ENCODE data around the gene ARHGAP44.

ARHGAP44 gene

DNA sequence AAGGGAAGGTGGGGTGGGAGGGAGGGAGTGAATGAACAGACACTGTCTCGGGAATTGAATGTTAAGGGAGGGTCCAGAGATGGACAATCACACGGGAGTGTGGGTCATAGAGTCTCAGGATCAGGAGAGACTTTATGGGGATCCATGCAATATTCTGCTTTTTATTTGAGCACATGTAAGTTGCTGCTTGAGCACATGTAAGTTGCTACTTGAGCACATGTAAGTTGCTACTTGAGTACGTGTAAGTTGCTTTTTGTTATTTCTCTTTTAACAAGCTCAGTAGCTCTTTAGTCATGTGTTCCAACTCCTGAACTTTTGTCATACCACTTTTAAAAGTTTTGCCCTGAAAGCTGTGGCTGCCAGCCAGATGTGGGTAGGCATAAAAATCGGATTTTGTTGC lies 110.3 kb downstream of the ARHGAP44 start:
- Mint-ChIP-seq H3K27ac (no peak overlapping the region), H3K4me1 (ENCODE audit: low read depth) (no peaks in the 10 kb centered on the region), H3K9me3 (peaks cover 25% of the 10 kb centered on the region), H3K4me3 (no peak overlapping the region), H3K27me3 (ENCODE audit: low read depth) (no peaks in the 10 kb centered on the region), H3K36me3 (ENCODE audit: low read depth) (no peaks in the 10 kb centered on the region)

DNA sequence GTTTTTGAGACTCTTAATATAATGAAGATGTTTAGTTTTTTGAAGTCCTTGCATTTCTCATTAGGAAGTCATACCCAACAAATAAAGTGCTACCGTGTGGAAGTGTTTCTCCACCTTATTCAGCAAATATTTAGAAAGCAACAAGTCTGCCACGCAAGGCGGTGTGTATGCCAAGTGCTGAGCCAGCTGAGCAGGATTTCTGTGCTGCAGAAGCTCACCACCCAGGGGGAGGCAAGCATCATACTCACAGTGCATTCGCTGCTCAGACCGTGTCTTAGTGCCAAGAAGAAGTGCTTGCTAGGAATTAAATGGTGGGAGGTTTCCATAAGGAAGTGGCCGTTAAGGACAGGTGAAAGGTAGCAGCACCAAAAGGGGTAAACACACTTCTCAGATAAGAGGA lies 111.2 kb downstream of the ARHGAP44 start:
- Mint-ChIP-seq H3K9me3 (peaks cover 25% of the 10 kb centered on the region), H3K4me1 (ENCODE audit: low read depth) (no peaks in the 10 kb centered on the region), H3K36me3 (ENCODE audit: low read depth) (no peaks in the 10 kb centered on the region), H3K4me3 (no peak overlapping the region), H3K27me3 (ENCODE audit: low read depth) (no peaks in the 10 kb centered on the region), H3K27ac (no peak overlapping the region)

DNA sequence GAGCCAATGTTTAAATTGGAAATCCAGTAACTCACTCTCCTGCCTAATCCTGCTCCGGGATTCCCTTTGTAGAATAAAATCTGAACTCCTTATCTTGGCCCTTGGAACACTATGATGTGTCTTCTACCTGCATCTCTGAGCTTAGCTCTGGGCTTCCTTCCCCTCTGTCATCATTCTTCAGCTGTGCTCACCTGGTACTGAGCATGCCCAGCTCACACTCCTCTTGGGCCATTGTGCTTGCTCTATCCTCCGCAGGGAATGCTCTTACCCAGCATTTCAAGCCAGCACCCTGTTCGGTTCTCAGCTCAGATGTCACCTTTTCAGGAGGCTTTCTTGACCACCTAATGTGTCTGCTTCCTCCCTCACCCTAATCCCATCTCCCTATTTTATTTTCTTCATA lies 112.7 kb downstream of the ARHGAP44 start:
- Mint-ChIP-seq H3K4me1 (ENCODE audit: low read depth) (no peaks in the 10 kb centered on the region), H3K27me3 (ENCODE audit: low read depth) (no peaks in the 10 kb centered on the region), H3K4me3 (no peak overlapping the region), H3K36me3 (ENCODE audit: low read depth) (no peaks in the 10 kb centered on the region), H3K27ac (no peak overlapping the region), H3K9me3 (peaks cover 34% of the 10 kb centered on the region)

DNA sequence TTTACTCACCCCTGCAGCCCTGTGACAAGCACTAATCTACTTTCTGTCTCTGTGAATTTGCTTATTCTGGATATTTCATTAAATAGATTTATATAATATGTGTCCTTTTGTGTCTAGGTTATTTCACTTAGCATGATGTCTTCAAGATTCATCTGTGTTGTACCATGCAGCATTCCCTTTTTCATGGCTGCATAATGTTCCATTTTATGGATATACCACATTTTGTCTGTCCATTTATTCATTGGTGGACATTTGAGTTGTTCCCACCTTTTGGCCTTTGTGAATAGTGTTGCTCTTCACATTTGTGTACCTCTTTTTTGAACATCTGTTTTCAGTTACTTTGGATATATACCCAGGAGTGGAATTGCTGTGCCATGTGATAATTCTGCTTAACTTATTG lies 118.2 kb downstream of the ARHGAP44 start:
- Mint-ChIP-seq H3K27me3 (ENCODE audit: low read depth) (no peaks in the 10 kb centered on the region), H3K4me3 (no peak overlapping the region), H3K36me3 (ENCODE audit: low read depth) (no peaks in the 10 kb centered on the region), H3K27ac (no peak overlapping the region), H3K4me1 (ENCODE audit: low read depth) (no peaks in the 10 kb centered on the region), H3K9me3 (peaks cover 18% of the 10 kb centered on the region)

DNA sequence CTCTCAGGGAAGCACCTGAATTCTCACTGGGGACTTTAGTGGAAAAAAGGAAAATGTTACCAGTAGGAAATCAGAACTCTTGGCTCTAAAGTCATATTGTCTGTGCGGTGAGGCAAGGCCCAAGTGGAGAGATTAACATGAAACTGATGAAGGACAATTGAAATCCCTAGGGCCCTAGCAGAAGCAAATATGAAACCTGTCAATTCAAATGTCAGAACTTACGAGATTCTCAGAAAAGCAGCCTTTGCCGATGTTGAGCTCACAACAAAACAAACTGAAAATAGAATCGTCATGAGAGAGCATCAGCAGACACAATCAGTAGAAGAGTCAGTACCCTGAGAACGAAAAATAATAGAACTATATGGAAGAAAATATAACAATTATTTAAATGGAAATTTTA lies 119.7 kb downstream of the ARHGAP44 start:
- Mint-ChIP-seq H3K4me1 (ENCODE audit: low read depth) (no peaks in the 10 kb centered on the region), H3K27me3 (ENCODE audit: low read depth) (no peaks in the 10 kb centered on the region), H3K9me3 (peaks cover 15% of the 10 kb centered on the region), H3K4me3 (no peak overlapping the region), H3K27ac (no peak overlapping the region), H3K36me3 (ENCODE audit: low read depth) (no peaks in the 10 kb centered on the region)

DNA sequence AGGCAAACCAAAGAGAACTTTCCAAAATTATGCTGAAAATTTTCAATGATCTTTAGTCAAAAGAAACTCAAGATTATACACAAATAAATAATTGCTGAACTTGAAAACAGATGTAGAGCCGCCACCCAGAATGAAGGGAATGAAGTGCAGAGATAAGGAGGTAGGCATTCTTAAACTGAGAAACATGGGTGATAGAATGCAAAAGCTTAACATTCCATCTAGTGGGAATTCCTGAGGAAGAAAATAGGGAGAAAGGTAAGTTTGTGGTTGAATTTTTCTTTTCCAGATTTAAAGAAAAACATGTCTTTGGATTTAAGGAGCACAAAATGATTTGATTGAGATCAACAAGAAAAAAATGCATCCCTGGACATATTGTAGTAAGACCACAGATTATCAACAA lies 120.2 kb downstream of the ARHGAP44 start:
- Mint-ChIP-seq H3K9me3 (peaks cover 15% of the 10 kb centered on the region), H3K27me3 (ENCODE audit: low read depth) (no peaks in the 10 kb centered on the region), H3K4me1 (ENCODE audit: low read depth) (no peaks in the 10 kb centered on the region), H3K27ac (no peak overlapping the region), H3K36me3 (ENCODE audit: low read depth) (no peaks in the 10 kb centered on the region), H3K4me3 (no peak overlapping the region)

DNA sequence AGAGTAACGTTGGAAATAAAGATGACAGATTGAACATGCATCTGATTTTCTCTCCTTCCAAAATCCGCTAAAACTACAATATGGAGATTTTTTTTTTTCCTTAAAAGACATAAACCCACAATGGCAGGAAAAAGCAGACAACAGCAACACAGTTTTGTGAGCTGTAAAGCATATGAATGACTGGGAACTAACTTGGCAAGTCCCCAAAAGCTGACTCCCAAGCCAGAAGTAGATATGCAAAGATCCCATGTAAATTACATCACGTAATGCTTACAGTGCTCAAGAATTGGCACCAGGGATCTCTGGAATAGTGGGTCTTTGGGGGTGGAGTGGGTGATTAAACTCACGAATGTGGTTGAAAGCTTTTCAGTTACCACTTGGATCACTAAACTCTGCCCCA lies 121.9 kb downstream of the ARHGAP44 start:
- Mint-ChIP-seq H3K27ac (no peak overlapping the region), H3K9me3 (peaks cover 15% of the 10 kb centered on the region), H3K4me1 (ENCODE audit: low read depth) (no peaks in the 10 kb centered on the region), H3K27me3 (ENCODE audit: low read depth) (no peaks in the 10 kb centered on the region), H3K4me3 (no peak overlapping the region), H3K36me3 (ENCODE audit: low read depth) (no peaks in the 10 kb centered on the region)

DNA sequence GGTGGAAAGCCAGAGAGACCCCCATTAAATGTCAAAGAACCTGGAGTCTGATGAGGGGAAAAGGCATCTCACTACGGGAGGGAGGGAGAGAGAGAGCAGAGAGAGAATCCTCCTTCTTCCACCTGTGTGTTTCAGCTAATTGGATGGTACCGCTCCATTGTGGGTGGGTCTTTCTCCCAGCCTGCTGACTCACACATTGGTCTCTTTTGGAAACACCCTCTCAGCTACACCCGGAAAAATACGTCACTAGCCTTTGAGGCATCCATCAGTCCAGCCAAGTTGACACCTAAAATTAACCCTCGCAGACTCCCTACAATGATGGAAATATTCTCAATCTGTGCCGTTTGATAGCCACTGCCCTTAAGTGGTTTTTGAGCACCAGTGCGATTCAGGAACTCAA lies 128.1 kb downstream of the ARHGAP44 start:
- no peaks in the 10 kb centered on the region for H3K36me3 Mint-ChIP-seq (ENCODE audit: low read depth)
- H3K9me3 Mint-ChIP-seq, result no peaks in the 10 kb centered on the region
- no peaks in the 10 kb centered on the region for H3K4me1 Mint-ChIP-seq (ENCODE audit: low read depth)
- H3K27ac Mint-ChIP-seq, result no peak overlapping the region
- no peaks in the 10 kb centered on the region for H3K27me3 Mint-ChIP-seq (ENCODE audit: low read depth)
- H3K4me3 Mint-ChIP-seq, result no peak overlapping the region

DNA sequence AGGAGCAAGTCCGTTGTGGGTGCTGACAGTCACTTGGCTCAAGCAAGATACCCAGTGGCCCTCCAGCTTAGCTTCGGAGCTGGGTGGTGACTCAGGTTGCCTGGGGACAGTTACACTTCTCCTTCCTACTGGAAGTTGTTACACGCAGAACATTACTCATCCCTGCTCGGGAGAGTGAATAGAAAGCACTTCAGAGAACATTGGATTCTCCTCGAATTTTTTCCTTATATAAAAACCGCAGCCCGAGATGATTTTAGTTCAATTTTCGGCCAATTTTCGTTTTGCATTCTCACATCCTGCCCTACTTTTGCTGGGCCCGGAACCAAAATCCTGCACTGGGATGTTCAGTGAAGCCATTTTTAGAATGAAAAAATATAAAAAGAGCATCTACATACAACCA lies 128.8 kb downstream of the ARHGAP44 start:
- Mint-ChIP-seq H3K27ac (no peak overlapping the region), H3K4me1 (ENCODE audit: low read depth) (no peaks in the 10 kb centered on the region), H3K27me3 (ENCODE audit: low read depth) (no peaks in the 10 kb centered on the region), H3K9me3 (no peaks in the 10 kb centered on the region), H3K4me3 (no peak overlapping the region), H3K36me3 (ENCODE audit: low read depth) (no peaks in the 10 kb centered on the region)

DNA sequence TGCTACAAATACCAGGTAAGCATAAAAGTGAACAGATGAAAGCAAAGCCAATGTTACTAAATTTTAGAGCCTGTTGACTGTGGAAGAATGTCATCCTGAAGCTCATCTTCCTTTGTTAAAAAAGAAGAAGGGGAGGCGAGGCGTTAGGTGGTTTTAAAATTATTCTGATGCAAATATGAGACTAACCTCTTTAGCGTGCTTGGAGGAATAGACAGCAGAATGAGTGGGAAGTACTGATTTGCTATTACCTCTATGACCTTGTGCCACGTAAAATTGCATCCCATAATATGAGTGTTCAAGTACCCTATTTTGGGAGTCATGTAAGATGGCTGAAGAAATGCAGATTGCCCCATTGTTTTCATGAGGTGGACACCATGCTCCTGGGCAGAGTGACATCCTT lies 132.8 kb downstream of the ARHGAP44 start:
- Mint-ChIP-seq H3K27ac (no peak overlapping the region), H3K4me3 (no peak overlapping the region), H3K27me3 (ENCODE audit: low read depth) (no peaks in the 10 kb centered on the region)

DNA sequence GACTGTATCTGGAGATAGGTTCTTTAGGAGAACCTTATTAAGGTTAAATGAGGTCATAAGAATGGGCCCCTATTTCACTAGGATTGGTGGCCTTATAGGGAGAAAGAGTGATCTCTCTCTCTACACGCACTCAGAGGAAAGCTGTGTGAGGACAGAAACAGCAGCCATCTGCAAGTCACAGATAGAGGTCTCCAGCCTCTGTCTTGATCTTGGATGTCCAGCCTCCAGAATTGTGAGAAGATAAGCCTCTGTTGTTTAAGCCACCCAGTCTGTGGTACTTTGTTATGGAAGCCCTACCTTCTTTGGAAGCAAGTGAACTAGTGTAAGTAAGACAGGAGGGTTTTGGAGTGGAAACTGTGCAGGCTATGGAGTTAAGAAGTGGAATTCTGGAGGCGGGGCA lies 135.3 kb downstream of the ARHGAP44 start:
- Mint-ChIP-seq H3K27ac (no peak overlapping the region), H3K36me3 (ENCODE audit: low read depth) (no peaks in the 10 kb centered on the region), H3K4me3 (no peak overlapping the region), H3K4me1 (ENCODE audit: low read depth) (no peaks in the 10 kb centered on the region), H3K27me3 (ENCODE audit: low read depth) (no peaks in the 10 kb centered on the region), H3K9me3 (no peaks in the 10 kb centered on the region)

More for the DNA sequence above, 132.8 kb downstream of the ARHGAP44 start:
- Mint-ChIP-seq H3K9me3 (no peaks in the 10 kb centered on the region), H3K4me1 (ENCODE audit: low read depth) (no peaks in the 10 kb centered on the region), H3K36me3 (ENCODE audit: low read depth) (no peaks in the 10 kb centered on the region)

DNA sequence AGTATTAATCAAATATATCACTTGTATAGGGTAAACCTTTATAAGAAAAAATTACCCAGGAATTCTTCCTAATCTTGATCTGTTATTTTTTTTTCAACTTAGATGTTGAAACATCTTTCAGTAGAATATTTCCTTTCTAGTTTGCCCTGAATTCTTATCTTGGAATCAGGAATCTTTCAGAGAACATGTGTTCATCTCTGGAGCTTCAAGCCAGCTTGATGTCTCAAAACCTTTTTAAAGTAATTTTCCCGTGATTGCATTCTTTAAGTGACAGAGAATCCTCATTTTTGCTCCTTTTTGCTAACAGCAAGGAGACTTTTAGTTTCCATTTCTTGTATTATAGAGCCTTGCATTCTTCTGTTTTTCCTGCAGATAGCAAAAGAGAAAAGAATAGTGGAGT lies 137.7 kb downstream of the ARHGAP44 start:
- Mint-ChIP-seq H3K4me1 (ENCODE audit: low read depth) (no peaks in the 10 kb centered on the region), H3K27me3 (ENCODE audit: low read depth) (no peaks in the 10 kb centered on the region), H3K36me3 (ENCODE audit: low read depth) (no peaks in the 10 kb centered on the region), H3K27ac (no peak overlapping the region), H3K9me3 (no peaks in the 10 kb centered on the region), H3K4me3 (no peak overlapping the region)

DNA sequence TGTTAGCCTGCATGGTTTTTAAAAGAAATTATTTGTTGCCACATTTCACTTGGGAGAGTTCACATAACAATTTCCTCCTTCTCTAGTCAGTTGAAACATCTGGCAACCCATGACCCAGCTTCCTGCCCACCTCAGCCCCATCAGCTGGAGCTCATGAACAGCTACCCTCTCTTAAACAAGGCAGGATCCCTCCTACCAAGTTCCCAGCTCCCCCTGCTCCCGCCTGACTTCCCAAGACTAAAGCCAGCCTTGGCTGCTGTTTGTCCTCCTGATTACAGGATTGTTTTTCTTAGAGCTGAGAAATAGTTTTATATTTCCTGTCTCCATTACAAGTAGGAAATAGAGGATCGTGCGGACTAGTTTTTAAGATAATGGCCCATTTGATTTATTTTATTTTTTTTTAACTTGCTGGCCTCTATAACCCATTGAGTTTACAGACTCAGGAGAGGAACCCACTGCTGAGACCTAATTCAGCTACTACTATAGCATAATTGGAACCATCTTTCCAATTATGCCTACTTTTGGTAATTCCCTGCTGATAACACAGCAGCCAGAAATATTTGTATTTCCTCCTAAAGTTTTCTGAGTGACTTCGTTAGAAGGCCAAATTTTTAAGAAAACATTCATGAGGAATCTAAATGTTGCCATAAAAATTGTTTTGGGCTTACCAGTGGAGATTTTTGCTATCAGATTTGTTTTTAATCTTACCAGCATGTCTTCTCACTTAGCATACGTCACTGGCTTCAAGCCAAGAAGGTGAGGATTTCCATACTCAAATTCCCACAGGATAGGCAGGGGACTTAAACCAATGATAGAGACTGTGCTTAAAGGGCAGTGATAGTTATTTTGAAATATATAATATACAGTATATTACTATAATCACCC lies 138.5 kb downstream of the ARHGAP44 start:
- H3K4me1 Mint-ChIP-seq (ENCODE audit: low read depth), result no peaks in the 10 kb centered on the region
- no peaks in the 10 kb centered on the region for H3K27me3 Mint-ChIP-seq (ENCODE audit: low read depth)
- H3K4me3 Mint-ChIP-seq, result no peak overlapping the region
- no peak overlapping the region for H3K27ac Mint-ChIP-seq
- no peaks in the 10 kb centered on the region for H3K36me3 Mint-ChIP-seq (ENCODE audit: low read depth)
- H3K9me3 Mint-ChIP-seq, result no peaks in the 10 kb centered on the region

DNA sequence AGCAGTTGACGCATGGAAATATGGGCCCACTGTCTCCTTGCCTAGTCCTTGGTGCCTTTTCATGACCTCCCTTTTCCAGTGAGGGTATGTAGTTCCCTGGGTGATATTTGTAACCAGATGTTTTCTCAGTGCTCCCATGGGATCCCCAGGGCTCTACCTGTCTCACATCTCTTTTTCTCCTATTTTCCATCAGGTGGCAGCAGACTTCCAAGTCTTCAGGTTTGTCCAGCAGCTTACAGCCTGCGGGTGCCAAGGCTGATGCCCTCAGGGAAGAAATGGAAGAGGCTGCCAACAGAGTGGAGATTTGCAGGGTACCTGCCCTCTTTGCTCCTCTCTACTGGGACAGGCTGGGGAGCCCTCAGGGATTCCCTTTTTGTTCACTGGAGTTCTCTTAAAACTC lies 139.4 kb downstream of the ARHGAP44 start:
- Mint-ChIP-seq H3K27me3 (ENCODE audit: low read depth) (no peaks in the 10 kb centered on the region), H3K4me1 (ENCODE audit: low read depth) (no peaks in the 10 kb centered on the region), H3K27ac (no peak overlapping the region), H3K36me3 (ENCODE audit: low read depth) (no peaks in the 10 kb centered on the region), H3K9me3 (no peaks in the 10 kb centered on the region), H3K4me3 (no peak overlapping the region)

DNA sequence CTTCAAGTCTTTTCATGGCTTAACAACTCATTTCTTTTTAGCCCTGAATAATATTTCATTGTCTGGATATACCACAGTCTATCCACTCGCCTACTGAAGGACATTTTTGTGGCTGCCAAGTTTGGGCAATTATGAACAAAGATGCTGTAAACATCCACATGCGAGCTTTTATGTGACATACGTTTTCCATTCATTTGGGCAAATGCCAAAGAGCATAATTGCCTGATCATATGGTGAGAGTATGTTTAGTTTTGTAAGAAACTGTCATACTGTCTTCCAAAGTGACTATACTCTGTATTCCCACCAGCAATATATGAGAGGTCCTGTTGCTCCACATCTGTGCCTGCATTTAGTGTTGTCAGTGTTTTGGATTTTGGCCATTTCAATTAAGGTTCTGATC lies 147.2 kb downstream of the ARHGAP44 start:
- Mint-ChIP-seq H3K36me3 (ENCODE audit: low read depth) (no peaks in the 10 kb centered on the region), H3K9me3 (peaks cover 7% of the 10 kb centered on the region), H3K27me3 (ENCODE audit: low read depth) (no peaks in the 10 kb centered on the region), H3K4me3 (no peak overlapping the region), H3K27ac (no peak overlapping the region), H3K4me1 (ENCODE audit: low read depth) (no peaks in the 10 kb centered on the region)

DNA sequence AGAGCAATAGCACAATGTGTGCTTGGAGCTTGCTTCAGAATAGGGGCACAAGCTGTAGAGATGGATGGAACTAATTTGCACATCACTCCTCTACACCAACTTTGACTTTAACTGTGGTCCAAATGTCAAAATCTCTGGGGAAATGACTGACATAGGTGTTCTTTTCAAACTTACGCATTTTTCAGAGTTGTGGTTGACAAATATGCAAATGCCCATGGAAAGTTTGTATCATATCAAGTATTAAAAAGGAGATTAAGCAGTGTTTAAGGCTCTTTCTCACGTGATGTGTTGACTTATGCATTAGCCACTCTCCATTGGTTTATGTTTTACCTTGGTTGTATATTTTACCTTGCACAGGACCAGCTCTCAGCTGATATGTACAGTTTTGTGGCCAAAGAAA lies 151.4 kb downstream of the ARHGAP44 start:
- Mint-ChIP-seq H3K36me3 (ENCODE audit: low read depth) (no peaks in the 10 kb centered on the region), H3K4me3 (no peak overlapping the region)

More for the DNA sequence above, 151.4 kb downstream of the ARHGAP44 start:
- Mint-ChIP-seq H3K9me3 (peaks cover 3% of the 10 kb centered on the region), H3K4me1 (ENCODE audit: low read depth) (no peaks in the 10 kb centered on the region), H3K27me3 (ENCODE audit: low read depth) (no peaks in the 10 kb centered on the region), H3K27ac (no peak overlapping the region)
